Measurements from ENCODE around the gene SLC5A2.

SLC5A2 gene

GRCh38 chr16:31471875-31472708 lies 10.8 kb upstream of the SLC5A2 start, which contains the start of gene TGFB1I1 (continued):
- TF ChIP-seq ZNF645 (tag by site-specific recombination; IDR thresholded peaks at IDR 0.05) (no peak), ZNF155 (tag by site-specific recombination; IDR thresholded peaks at IDR 0.05) (no peak), ZNF416 (tag by site-specific recombination; IDR thresholded peaks at IDR 0.05) (no peak), ZBTB21 (tag by site-specific recombination; IDR thresholded peaks at IDR 0.05) (no peak), ZNF596 (tag by site-specific recombination; IDR thresholded peaks at IDR 0.05) (no peak), ZNF423 (tag by site-specific recombination; IDR thresholded peaks at IDR 0.05) (no peak), ZNF114 (tag by site-specific recombination; IDR thresholded peaks at IDR 0.05) (no peak), TCF7L2 (IDR thresholded peaks at IDR 0.05; ENCODE audit: borderline replicate concordance, low read depth, low read length) (no peak), ZFP69B (tag by site-specific recombination; IDR thresholded peaks at IDR 0.05) (peak; percentile 67), SP3 (tag by site-specific recombination; IDR thresholded peaks at IDR 0.05) (peak; percentile 3; the same call in 1 of the 2 replicates), ZNF10 (tag by site-specific recombination; IDR thresholded peaks at IDR 0.05) (no peak), ZNF214 (tag by site-specific recombination; IDR thresholded peaks at IDR 0.05; ENCODE audit: borderline replicate concordance) (no peak), MZF1 (tag by site-specific recombination; IDR thresholded peaks at IDR 0.05; ENCODE audit: borderline replicate concordance) (no peak), ZNF660 (tag by site-specific recombination; IDR thresholded peaks at IDR 0.05) (no peak), ZBTB10 (tag by site-specific recombination; IDR thresholded peaks at IDR 0.05) (no peak), ZNF654 (tag by site-specific recombination; IDR thresholded peaks at IDR 0.05; ENCODE audit: low read depth) (no peak), ZNF23 (tag by site-specific recombination; IDR thresholded peaks at IDR 0.05; ENCODE audit: borderline replicate concordance) (no peak), GLI4 (tag by site-specific recombination; IDR thresholded peaks at IDR 0.05) (no peak), ZSCAN30 (tag by site-specific recombination; IDR thresholded peaks at IDR 0.05) (no peak), ZNF677 (tag by site-specific recombination; IDR thresholded peaks at IDR 0.05) (no peak), ZNF664 (tag by site-specific recombination; IDR thresholded peaks at IDR 0.05) (no peak), GLI2 (tag by site-specific recombination; IDR thresholded peaks at IDR 0.05; ENCODE audit: borderline replicate concordance, low read depth) (no peak), ZNF704 (tag by site-specific recombination; IDR thresholded peaks at IDR 0.05) (no peak)
- TF ChIP-seq, protein P1, sequence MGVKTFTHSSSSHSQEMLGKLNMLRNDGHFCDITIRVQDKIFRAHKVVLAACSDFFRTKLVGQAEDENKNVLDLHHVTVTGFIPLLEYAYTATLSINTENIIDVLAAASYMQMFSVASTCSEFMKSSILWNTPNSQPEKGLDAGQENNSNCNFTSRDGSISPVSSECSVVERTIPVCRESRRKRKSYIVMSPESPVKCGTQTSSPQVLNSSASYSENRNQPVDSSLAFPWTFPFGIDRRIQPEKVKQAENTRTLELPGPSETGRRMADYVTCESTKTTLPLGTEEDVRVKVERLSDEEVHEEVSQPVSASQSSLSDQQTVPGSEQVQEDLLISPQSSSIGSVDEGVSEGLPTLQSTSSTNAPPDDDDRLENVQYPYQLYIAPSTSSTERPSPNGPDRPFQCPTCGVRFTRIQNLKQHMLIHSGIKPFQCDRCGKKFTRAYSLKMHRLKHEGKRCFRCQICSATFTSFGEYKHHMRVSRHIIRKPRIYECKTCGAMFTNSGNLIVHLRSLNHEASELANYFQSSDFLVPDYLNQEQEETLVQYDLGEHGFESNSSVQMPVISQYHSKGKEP (tag by site-specific recombination; IDR thresholded peaks at IDR 0.05): no peak
- TF ChIP-seq, protein P2, sequence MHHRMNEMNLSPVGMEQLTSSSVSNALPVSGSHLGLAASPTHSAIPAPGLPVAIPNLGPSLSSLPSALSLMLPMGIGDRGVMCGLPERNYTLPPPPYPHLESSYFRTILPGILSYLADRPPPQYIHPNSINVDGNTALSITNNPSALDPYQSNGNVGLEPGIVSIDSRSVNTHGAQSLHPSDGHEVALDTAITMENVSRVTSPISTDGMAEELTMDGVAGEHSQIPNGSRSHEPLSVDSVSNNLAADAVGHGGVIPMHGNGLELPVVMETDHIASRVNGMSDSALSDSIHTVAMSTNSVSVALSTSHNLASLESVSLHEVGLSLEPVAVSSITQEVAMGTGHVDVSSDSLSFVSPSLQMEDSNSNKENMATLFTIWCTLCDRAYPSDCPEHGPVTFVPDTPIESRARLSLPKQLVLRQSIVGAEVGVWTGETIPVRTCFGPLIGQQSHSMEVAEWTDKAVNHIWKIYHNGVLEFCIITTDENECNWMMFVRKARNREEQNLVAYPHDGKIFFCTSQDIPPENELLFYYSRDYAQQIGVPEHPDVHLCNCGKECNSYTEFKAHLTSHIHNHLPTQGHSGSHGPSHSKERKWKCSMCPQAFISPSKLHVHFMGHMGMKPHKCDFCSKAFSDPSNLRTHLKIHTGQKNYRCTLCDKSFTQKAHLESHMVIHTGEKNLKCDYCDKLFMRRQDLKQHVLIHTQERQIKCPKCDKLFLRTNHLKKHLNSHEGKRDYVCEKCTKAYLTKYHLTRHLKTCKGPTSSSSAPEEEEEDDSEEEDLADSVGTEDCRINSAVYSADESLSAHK (tag by site-specific recombination; IDR thresholded peaks at IDR 0.05): no peak
- TF ChIP-seq, protein P3, sequence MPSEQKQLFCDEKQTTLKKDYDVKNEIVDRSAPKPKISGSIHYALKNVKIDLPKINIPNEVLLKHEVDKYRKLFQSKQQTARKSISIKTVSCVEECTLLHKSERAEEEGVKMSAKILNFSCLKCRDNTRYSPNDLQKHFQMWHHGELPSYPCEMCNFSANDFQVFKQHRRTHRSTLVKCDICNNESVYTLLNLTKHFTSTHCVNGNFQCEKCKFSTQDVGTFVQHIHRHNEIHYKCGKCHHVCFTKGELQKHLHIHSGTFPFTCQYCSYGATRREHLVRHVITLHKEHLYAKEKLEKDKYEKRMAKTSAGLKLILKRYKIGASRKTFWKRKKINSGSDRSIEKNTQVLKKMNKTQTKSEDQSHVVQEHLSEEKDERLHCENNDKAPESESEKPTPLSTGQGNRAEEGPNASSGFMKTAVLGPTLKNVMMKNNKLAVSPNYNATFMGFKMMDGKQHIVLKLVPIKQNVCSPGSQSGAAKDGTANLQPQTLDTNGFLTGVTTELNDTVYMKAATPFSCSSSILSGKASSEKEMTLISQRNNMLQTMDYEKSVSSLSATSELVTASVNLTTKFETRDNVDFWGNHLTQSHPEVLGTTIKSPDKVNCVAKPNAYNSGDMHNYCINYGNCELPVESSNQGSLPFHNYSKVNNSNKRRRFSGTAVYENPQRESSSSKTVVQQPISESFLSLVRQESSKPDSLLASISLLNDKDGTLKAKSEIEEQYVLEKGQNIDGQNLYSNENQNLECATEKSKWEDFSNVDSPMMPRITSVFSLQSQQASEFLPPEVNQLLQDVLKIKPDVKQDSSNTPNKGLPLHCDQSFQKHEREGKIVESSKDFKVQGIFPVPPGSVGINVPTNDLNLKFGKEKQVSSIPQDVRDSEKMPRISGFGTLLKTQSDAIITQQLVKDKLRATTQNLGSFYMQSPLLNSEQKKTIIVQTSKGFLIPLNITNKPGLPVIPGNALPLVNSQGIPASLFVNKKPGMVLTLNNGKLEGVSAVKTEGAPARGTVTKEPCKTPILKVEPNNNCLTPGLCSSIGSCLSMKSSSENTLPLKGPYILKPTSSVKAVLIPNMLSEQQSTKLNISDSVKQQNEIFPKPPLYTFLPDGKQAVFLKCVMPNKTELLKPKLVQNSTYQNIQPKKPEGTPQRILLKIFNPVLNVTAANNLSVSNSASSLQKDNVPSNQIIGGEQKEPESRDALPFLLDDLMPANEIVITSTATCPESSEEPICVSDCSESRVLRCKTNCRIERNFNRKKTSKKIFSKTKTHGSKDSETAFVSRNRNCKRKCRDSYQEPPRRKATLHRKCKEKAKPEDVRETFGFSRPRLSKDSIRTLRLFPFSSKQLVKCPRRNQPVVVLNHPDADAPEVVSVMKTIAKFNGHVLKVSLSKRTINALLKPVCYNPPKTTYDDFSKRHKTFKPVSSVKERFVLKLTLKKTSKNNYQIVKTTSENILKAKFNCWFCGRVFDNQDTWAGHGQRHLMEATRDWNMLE (tag by site-specific recombination; conservative IDR thresholded peaks at IDR 0.05; ENCODE audit: low read depth): no peak
